AG09309 (cell line): ENCODE measurements around the gene PPTC7.
"Not testable (repeated sequence)": the region's sequence is repeated elsewhere in the genome, so short reads cannot be mapped to it uniquely, and the experiment has no call there.

Source experiments
- DNase-seq: peaks from one replicate; pipeline ENCODE4 v3.0.0-alpha.2; 2010; ENCODE audit warnings: low read depth
- H3K4me3 ChIP-seq: 2 replicates; pipeline ENCODE4 v1.5.1; 2011; ENCODE audit warnings: mild to moderate bottlenecking, low read depth, low read length, moderate library complexity; ENCODE audit not compliant: control insufficient read depth
- CTCF ChIP-seq: IDR thresholded peaks from 2 replicates; pipeline ENCODE4 v1.5.1; 2011; ENCODE audit warnings: mild to moderate bottlenecking, low read depth, low read length, inconsistent platforms; ENCODE audit not compliant: insufficient read depth, control insufficient read depth; ENCODE audit errors: missing control alignments

PPTC7 gene

GRCh38 chr12:110550981-110551380 is 32.1 kb downstream of the PPTC7 start:
- no peak for DNase-seq
- TF ChIP-seq CTCF = no peak
- no peak overlapping the region for H3K4me3 ChIP-seq

- H3K4me3 ChIP-seq = no peak overlapping the region
- no peak for TF ChIP-seq CTCF
- DNase-seq = no peak
These were observed 33.4 kb downstream of the PPTC7 start for GRCh38 chr12:110549716-110550115.

GRCh38 chr12:110548678-110549077 is 34.4 kb downstream of the PPTC7 start:
- H3K4me3 ChIP-seq = no peak overlapping the region
- DNase-seq = no peak
- TF ChIP-seq CTCF = no peak

GRCh38 chr12:110547090-110547489 is 36.0 kb downstream of the PPTC7 start:
- H3K4me3 ChIP-seq = no peak overlapping the region
- TF ChIP-seq CTCF = no peak
- DNase-seq = no peak

- peak; percentile 88 for DNase-seq
- no peak for TF ChIP-seq CTCF
- no peak overlapping the region for H3K4me3 ChIP-seq
These were observed 36.8 kb downstream of the PPTC7 start for GRCh38 chr12:110546339-110546738.

GRCh38 chr12:110545812-110546211 is 37.3 kb downstream of the PPTC7 start:
- TF ChIP-seq CTCF = no peak
- H3K4me3 ChIP-seq = no peak overlapping the region
- no peak for DNase-seq

- DNase-seq, H3K4me3 ChIP-seq: not testable (repeated sequence)
These were observed 37.9 kb downstream of the PPTC7 start for GRCh38 chr12:110545259-110545658.

- no peak overlapping the region for H3K4me3 ChIP-seq
- no peak for TF ChIP-seq CTCF
- no peak for DNase-seq
These were observed 39.2 kb downstream of the PPTC7 start for GRCh38 chr12:110543965-110544364.
